Endothelial cell (in vitro differentiated cells): ENCODE measurements around the gene QKI. TPM values are rescaled to one million over a fixed set of nuclear protein-coding genes. Genes with fewer than 3 reads are reported as not detected.

ENCODE experiments used
- DNase-seq: peaks from one replicate; pipeline ENCODE4 v3.0.0; 2021; ENCODE audit warnings: low spot score
- H3K27ac Mint-ChIP-seq: one replicate; pipeline ENCODE4 v1.8.0; 2021; ENCODE audit warnings: mixed read lengths, inconsistent platforms; ENCODE audit not compliant: unreplicated experiment
- H3K27me3 Mint-ChIP-seq: one replicate; pipeline ENCODE4 v1.8.0; 2021; ENCODE audit warnings: mild to moderate bottlenecking, moderate library complexity, mixed read lengths, inconsistent platforms; ENCODE audit not compliant: unreplicated experiment
- H3K36me3 Mint-ChIP-seq: one replicate; pipeline ENCODE4 v1.8.0; 2021; ENCODE audit warnings: mild to moderate bottlenecking, low read depth, mixed read lengths, inconsistent platforms; ENCODE audit not compliant: unreplicated experiment
- H3K4me1 Mint-ChIP-seq: one replicate; pipeline ENCODE4 v1.8.0; 2021; ENCODE audit warnings: mild to moderate bottlenecking, mixed read lengths, inconsistent platforms; ENCODE audit not compliant: unreplicated experiment
- H3K4me3 Mint-ChIP-seq: one replicate; pipeline ENCODE4 v1.8.0; 2021; ENCODE audit warnings: mild to moderate bottlenecking, mixed read lengths, inconsistent platforms; ENCODE audit not compliant: unreplicated experiment
- H3K9me3 Mint-ChIP-seq: one replicate; pipeline ENCODE4 v1.8.0; 2021; ENCODE audit warnings: mixed read lengths, inconsistent platforms; ENCODE audit not compliant: unreplicated experiment
- CTCF ChIP-seq: fragments of 200-600 bp; sonication (generic); IDR thresholded peaks from one replicate; pipeline ENCODE4 v1.5.0; 2021; ENCODE audit warnings: antibody characterized with exemption; ENCODE audit not compliant: unreplicated experiment
- total RNA-seq: library from RNA; stranded (reverse); fragmentation: NEBNext Ultra II Directional; extraction: Animal tissue kit (Norgen Biotek cat#: 25700); gene quantifications from one replicate; pipeline ENCODE4 v1.2.1, GENCODE V29; 2021; ENCODE audit not compliant: unreplicated experiment

Gene QKI
- total RNA-seq, 1 donor from 2014 or later, result 326 TPM

GRCh38 chr6:163527291-163527690, 112.8 kb downstream of the QKI start:
- H3K9me3 Mint-ChIP-seq, result no peaks in the 10 kb centered on the region
- DNase-seq, result no peak
- TF ChIP-seq CTCF, result no peak
- H3K4me3 Mint-ChIP-seq, result no peak overlapping the region
- no peak overlapping the region for H3K27ac Mint-ChIP-seq
- peaks cover 4% of the 10 kb centered on the region for H3K27me3 Mint-ChIP-seq
- peaks cover 48% of the 10 kb centered on the region for H3K4me1 Mint-ChIP-seq
- H3K36me3 Mint-ChIP-seq, result no peaks in the 10 kb centered on the region

- Mint-ChIP-seq H3K27me3 (peaks cover 2% of the 10 kb centered on the region), H3K9me3 (no peaks in the 10 kb centered on the region), H3K27ac (peak overlapping the region; percentile 19), H3K4me3 (no peak overlapping the region), H3K4me1 (peaks cover 46% of the 10 kb centered on the region), H3K36me3 (no peaks in the 10 kb centered on the region)
- no peak for TF ChIP-seq CTCF
- no peak for DNase-seq
Measured at GRCh38 chr6:163529605-163530004, 115.1 kb downstream of the QKI start.

GRCh38 chr6:163530406-163530805, 115.9 kb downstream of the QKI start:
- H3K27ac Mint-ChIP-seq, result no peak overlapping the region
- H3K27me3 Mint-ChIP-seq, result peaks cover 2% of the 10 kb centered on the region
- no peaks in the 10 kb centered on the region for H3K9me3 Mint-ChIP-seq
- DNase-seq, result no peak
- no peak for TF ChIP-seq CTCF
- H3K36me3 Mint-ChIP-seq, result no peaks in the 10 kb centered on the region
- no peak overlapping the region for H3K4me3 Mint-ChIP-seq
- peaks cover 46% of the 10 kb centered on the region for H3K4me1 Mint-ChIP-seq

- H3K27ac Mint-ChIP-seq, result no peak overlapping the region
- no peak for DNase-seq
- H3K9me3 Mint-ChIP-seq, result no peaks in the 10 kb centered on the region
- H3K4me1 Mint-ChIP-seq, result peaks cover 39% of the 10 kb centered on the region
- TF ChIP-seq CTCF, result no peak
- peaks cover 2% of the 10 kb centered on the region for H3K27me3 Mint-ChIP-seq
- H3K36me3 Mint-ChIP-seq, result no peaks in the 10 kb centered on the region
- no peak overlapping the region for H3K4me3 Mint-ChIP-seq
Measured at GRCh38 chr6:163531122-163531521, 116.6 kb downstream of the QKI start.

GRCh38 chr6:163532526-163533078, 118.1 kb downstream of the QKI start:
- no peaks in the 10 kb centered on the region for H3K9me3 Mint-ChIP-seq
- peaks cover 38% of the 10 kb centered on the region for H3K4me1 Mint-ChIP-seq
- H3K4me3 Mint-ChIP-seq, result no peak overlapping the region
- DNase-seq, result no peak
- TF ChIP-seq CTCF, result no peak
- H3K27me3 Mint-ChIP-seq, result peaks cover 2% of the 10 kb centered on the region
- H3K27ac Mint-ChIP-seq, result no peak overlapping the region
- H3K36me3 Mint-ChIP-seq, result peaks cover 3% of the 10 kb centered on the region
